D341Med (cell line): Measurements from ENCODE around the gene FILIP1L.

Experiments
- DNase-seq: peaks from one replicate; pipeline ENCODE4 v3.0.0; 2012; ENCODE audit warnings: low spot score

The FILIP1L gene

DNA sequence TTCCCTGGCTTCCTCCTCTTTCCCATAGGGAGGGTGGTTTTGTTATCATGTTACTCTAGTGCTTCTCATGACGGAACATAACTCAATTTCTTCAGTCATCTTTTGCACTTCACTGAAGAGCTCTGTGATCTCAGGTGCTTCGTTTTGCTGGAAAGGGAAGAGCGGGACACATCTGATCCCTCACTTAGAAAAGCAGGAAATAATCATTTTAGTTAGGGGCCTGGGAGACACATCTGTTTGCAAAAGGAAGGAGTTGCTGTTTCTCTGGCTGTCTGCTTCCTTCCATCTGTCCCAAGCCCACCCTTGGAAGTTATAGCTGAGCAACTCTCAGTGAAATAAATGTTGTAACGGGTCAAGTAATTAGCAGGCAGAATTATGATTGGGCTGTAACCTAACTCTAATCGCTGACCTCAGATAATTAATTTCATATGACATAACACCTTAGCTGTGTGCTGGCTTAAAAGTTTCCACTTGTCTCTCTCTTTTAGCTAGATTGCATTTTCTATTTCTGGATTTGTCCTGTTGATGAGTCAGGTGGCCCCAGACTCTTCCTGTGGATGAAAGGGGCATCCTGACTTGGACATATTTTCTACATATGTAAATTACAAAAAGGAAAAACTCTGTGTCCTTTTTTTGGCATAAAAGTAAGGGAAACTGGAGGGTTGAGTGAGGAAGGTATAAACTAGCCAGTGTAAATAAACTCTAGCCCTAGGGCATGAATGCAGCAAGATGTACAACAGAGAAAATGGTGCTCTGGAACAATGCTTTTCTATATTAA lies 11.0 kb upstream of the FILIP1L start:
- no peak for DNase-seq

DNA sequence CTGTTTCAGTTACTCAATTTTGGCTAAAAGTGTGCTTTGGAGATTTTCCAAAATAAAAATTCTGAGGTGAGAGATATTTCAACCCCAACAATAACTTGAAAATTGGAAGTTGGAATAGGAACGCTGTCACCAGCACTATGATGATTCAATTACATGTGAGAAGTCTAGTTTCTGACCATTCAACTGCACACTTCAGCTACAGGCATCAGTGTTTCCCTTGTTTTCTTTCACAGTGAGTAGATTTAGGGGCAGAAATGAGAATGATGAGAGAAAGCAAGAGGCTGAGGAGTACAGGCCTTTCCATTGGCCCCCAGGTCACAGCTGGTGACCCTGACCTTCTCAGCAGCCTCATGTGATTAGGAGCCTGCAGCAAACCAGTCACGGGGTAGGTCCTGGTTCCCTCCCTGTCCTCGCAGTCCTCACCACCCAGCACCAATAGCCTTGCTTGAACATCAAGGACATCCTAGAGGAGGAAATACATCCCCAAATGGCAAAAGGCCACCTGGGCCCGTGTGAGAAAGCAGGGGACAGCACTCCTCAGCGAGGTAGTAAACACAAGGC lies 10.0 kb upstream of the FILIP1L start:
- DNase-seq: no peak

DNA sequence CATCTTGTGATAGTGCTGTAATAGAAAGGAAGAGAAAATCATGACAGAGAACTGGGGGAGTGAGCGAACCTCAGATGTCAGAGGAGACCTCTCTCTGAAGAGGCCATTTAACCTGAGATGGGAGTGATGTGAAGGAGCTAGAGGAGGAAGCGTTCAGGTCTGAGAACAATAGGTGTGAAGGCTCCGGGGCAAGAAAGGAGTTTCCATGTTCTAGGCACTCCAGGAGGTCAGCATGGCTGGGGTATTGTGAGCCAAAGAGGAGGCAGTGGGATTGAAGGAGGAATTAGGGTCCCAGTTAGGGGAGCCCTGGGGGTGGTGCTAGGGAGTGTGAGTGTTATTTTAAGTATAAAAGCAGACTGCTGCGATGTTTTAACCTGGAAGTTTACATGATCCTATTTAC lies 8.8 kb upstream of the FILIP1L start:
- DNase-seq: no peak

DNA sequence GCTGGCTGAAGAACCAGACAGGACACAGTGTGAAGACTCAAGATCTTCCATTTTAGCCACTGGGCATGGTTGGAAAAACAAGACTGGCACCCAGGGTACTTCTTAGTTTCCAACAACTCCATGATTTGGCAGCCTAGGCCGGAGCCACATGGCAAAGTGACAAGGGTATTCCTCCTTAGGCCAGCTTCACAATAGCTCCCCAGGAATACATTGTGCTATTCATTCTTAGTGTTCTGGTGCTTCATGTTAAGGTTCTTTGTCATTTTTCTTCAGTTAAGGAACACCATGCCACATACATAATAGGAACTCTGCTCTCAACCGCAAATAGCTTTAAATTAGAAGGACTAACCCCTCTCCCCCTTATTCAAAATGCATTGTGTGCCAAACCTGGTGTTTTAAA lies 8.0 kb upstream of the FILIP1L start:
- DNase-seq: no peak

DNA sequence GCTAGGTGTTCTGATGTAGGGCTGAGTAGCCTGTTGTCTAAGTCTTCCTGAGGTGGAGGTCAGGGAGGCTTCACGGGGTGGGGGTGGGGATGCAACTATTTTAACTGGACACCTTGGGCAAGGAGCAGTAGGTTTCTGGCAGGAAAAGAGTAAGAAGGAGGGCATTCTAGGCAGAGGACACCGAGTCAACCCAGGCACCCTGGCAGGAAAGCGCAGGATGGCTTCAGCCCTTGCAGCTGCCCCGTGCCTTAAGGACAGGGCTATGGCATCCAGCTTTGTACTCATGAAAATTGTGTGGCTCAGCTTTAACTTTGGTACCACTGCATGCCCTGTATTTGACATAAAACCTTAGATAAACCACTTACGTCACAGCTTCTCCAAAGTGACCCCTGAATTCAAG lies 6.4 kb upstream of the FILIP1L start:
- DNase-seq: no peak

DNA sequence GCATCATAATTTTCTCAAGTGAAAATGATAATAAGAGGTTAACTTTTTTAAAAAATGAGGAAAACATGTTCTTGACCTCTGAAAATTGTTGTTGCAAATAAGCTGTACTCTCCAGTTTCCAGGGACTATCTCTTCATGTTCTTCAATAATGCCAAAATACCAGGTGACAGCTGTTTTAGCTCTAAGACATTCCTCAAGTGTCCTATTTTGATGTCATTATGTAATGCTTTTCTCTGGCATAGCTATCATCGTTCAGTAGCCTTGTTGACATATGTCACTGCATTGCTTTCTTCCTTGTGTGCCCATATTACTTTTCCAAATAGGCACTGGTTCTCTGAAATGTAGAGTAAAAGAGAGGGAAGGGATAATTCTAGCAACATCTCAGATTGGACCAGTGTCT lies 5.7 kb upstream of the FILIP1L start:
- DNase-seq: no peak

DNA sequence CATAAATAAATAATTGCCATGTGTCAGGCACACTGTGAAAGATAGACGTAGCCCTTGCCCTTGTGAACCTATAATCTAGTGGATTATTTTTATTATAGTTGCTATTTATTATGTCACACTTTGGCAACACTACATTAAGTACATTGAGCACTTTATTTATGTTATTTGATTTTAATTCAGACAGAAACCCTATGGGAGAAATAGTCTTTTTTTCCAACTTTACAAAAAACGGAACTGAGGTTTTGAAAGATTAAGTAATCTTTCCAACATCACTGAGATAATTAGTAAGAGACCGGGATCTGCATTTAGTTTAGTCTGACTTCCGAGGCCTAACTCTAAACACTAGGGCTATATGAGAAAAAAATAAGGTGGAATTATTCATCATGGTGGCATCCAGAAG lies 2.8 kb upstream of the FILIP1L start:
- no peak for DNase-seq

DNA sequence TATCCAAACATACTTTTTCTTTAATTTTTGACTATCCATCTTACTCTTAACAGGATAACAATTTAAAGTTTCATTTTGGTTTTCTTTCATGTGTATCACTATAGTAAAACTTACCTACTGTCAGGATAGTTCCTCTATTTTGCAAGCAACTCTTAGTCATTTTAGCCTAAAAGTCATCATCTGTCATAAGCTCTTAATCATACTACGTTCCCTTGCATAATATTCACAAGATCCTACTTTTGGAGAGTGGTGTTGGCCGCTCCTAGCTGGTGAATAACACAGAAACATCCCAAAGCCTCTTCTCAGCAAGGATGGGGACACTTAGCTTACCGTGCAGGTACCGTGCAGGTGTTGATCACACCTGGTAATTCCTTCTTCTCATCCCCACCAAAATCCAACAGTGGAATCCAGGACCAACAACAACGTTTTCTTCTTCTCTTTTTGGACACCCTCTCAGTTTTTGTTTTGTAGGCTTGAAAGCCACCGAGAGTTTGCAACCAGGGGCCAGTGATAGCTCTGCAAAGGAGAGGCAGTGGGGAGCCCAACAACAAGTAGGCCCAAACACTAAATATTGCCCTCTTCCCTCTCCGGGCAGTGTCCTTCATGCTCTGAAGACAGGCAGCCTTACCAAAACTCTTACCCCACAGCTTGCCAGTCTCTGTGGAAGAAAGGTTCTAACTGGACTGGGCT lies 433 bp downstream of the FILIP1L start:
- no peak for DNase-seq

DNA sequence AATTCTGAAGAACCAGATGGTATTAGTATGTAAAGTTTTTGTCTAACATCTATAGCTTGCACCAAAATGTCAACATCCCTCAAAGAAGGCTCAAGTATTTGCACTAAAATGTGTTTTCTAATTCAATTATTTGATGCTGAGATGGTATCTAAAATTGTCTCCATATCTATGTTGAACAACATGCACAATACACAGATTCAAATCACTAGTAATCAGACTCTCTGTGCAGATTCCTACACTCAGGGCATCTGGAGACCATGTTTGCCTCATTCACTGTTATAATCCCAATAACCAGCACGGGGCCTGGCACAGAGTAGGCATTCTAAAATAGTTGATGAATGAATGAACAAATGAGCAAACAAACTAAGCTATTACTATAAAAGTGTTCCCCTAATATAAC lies 2.6 kb downstream of the FILIP1L start:
- DNase-seq: no peak

DNA sequence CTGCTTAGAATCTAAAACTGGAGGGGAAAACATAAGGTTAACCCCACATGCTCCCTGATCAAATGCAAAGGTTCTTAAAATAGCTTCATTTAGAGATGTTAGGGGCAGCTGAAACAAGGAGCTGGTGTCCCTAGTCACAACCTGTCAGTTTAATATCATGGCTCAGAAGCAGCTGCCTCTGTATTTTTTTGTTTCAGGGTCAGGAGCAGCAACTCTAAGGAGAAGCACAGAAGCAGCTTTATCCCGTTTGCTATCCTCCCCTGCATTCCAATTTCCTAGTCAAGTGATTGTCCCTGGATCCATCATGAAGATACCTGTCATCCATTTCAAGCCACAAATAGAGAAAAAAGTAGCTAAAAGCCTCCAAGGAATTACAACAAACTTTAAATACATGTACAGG lies 4.1 kb downstream of the FILIP1L start:
- no peak for DNase-seq

DNA sequence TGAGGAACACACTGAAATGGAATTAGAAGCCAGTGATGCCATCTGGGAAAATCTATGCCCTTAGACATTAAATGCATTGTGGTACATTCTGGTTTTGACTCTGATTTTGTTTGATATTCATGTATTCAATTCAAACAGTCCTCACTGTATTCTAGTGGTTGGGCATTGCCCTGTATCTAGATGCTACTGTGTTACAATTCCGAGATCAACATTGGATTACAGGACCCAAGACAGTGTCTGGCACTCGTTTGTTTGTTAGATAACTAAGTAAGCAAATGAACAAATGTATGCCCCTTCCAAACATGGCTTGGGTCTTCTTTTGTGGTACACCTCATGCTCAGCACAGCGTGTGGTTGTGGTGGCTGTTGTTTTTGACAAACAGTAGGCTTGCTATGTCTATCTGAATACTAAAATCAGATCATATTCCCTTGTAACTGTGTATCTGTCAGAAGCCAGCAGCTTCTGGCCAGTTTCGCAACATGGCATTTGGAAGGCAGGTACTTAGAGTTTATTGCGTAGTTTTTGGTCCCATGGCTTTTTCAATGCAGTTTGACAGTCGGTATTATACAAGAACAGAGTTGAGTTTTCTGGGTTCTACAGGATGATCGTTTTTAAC lies 5.7 kb downstream of the FILIP1L start:
- no peak for DNase-seq

DNA sequence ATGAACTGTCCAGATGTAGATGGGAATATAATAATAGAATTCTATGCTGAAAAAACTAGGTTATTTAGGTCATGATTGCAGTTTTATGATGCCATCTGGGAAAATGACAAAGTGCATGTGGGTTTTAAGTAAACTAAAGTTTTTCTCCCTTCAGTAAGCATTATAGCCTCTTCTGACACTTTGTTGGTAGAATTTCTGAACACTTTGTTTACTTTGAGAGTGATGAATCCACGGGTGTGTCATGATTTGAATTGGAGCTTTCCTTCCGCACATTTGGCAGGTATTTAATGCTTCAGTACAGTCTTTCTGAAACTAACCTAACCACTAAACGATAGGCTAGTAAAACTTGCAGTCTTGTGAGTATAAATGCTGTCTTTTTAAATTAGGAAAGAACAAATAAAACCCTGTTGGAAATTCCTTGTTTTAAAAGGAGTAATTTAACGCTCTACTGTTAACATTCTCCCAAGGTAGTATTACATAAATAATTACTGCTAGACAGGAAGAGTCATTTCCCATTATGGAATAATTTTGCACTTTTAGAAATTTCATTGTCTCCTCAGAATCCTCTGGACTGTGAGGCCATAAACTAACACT lies 7.0 kb downstream of the FILIP1L start:
- no peak for DNase-seq

DNA sequence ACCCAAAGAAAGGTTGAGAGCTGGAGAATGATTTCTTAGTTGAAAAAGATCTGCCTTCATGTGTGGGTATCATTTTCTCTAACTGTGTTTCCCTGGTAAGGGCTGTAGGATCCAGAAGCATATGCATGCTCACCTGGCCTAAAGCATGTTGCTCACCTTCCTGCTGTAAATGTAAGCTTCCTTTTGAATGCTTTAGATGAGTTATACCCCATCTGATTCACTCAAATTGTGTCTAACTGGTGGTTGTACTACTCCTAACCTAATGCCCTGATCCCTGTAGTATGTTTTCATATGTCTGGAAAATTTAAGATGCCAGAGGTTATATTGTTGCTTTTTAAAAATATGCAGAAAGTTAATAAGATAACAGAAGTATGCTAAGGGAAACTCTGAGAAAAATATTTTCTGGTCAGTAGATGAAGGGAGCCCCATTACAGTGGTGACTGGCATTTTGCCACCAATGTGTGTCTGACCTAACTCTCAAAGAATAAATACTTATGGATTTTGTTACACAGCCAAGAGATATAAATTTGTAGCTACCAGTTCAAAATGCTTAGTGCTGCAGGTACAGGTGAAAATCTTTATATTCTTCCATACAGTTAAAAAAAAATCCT lies 7.7 kb downstream of the FILIP1L start:
- DNase-seq: no peak

DNA sequence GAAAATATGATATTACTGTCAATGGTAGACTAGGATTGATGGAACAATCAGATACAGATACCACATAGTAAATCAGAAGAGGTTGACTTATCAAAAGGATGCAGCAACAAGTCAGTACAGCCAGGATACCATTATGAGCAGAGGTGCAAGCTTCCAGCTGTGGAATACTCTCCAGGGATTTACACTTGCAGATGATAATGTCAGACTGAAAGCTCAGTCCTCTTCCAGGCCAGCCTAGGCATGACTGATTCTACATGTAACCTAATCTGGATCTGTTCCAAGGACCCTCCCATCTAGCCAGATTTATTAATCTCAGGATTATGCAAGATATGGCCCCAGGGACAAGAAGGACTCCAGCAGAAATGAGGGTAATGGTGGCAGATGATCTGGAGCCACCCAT lies 8.2 kb downstream of the FILIP1L start:
- DNase-seq: peak; percentile 46

DNA sequence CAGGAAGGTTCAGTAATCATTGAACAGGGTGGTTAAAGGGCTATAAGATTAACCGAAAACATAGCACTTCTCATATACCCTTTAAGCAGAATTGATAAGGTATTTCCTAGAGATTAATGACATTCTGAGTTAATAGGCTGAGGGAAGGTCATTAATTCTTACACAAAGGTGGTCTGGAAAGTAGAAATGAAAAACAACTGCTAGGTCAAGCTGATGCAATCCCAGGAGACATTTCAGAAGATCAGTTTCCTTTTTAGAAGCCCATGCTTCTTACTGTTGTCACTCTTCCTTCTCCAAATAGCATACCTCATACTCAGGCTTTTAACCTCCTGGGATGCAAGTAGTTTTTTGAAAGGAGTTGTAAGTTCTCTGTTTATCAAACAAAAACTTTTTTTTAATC lies 8.8 kb downstream of the FILIP1L start:
- no peak for DNase-seq

DNA sequence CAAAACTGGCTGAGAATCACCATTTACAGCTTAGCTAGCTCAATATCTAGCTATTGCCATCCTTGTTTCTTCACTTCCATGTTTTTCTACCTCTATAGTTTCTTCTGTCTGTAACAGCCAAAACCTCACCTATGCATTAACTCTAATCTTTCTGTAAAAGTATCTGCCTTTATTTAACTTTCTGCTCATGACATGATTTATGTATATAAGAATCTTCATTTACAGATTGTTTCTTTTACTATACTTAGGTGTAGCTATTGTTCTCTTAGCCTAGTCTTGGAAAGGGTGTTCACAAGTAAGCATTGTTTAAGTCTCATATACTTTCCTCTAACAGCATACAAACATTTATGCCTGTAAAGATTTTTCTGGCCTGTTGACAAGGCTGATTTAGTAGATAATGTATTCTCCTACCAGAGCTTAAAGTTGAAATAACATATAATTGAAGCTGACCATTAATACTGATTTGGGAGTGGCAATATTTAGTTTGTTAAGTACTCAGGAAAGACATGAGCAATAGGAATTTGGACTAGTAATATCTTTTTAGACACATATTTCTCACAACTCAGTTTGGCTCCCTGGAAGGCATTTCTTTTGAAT lies 9.4 kb downstream of the FILIP1L start:
- no peak for DNase-seq

DNA sequence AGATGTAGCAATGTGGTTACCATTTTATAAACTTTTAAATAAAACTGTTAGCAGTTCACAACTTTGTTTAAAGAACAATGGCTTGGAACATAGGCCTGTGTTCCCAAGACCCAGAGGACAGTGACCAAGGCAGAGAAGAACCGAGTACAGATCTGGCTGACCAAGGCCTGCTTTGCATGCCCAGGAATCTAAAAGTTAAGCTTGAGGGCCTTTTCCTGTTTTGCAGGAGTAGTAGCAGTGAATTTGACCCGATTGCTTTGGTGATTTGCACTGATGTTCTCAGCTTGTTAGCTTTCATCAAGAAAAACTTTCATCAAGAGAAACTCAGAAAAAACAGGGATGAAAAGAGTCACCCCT lies 9.9 kb downstream of the FILIP1L start:
- DNase-seq: no peak

DNA sequence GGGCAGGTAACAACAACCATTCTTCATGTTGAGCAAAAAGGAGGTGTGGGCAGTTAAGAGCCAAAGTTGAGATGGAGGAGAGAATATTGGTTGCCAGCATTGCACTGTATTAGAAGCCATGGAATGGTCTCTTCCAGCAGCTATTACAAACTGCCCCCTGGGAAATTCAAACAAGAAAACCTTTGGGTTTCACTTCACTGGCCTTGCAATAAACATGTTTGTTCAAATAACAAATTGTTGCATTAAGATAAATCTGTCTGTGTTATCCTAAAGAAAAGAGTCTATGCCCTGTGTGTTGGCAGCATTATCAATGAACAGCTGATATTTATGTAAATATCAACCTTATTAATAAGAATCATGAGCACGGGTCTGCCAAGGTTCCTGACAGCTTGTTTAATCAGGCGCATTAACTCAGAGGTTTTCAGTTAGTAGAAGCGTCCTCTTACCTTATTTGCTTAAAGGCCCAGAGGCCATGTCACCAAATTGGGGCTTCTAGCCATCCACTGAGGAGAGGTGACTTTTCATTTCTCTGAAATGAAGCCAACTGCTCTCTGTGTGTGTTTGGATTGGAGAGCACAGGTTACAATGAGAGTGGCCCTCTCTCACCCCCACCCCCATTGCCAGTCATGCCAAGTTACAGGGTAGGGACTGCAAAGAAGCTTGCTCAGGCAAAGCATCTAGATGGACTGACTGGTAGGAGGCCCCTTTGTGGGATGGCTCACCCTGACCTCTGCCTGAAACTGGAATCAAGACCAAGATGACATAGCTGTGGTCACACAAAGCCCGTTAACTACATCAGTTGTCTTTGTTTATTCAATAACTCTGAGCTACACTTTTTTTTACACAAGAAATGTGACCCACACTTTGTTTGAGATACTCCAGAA lies 10.5 kb downstream of the FILIP1L start:
- no peak for DNase-seq

DNA sequence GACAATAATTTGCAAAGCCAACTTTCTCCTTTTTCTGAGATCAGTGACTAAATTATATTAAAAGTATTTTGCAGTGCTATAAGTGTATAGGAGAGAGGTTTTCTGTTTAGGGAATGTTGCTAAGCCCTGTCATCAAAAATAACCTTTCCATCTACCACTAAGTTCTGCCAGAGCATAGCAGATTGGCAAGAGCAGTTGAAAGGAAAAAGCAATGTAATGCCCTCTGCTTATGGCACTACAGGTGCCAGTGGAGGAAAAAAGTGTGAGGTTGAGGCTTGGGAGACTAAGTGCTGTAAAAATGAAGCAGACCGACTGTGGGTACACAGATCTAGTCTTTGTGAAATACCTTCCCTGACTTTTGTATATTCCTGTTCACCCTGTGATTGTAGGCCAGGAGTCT lies 11.5 kb downstream of the FILIP1L start:
- no peak for DNase-seq

DNA sequence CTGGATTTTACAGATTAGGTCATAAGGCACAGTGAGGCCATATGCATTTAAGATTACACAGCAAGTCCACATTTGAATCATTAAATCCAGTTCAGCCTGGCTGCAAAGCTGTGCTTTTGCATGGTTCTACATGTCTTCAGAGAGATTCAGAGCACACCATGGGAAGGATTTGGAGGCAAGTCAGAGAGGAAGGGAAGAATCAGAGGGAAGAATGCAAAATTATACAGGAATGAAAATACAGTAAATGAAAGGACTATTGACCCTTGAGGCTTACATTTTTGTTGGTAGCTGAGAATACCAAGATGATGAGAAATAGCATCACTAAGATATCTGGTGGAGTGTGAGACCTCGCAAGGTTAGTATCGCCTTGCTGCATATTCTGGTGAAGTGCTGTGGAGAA lies 13.9 kb downstream of the FILIP1L start:
- DNase-seq: no peak

DNA sequence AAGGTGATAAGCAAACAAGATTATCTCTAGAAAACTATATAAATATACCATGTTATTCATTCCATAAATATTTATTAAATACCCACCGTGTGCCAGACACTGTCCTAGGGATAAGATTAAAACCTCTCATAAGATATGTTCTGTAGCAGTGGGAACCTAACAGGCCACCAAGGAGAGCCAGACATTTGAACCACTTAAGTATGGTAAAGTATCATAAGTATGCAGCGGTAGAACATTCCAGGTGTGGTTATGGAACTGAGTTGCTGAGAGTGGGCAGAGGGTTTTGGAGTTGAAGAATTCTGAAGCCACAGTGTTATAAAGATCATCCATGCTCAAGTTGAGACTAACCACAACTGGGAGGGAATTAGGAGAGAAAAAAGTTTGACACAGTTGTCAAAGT lies 14.7 kb downstream of the FILIP1L start:
- DNase-seq: no peak
